ENCODE measurements around the gene ST3GAL6.

Gene ST3GAL6

GRCh38 chr3:98763076-98763475, at the start of gene ST3GAL6:
ST3GAL6 (plus strand) TSS chr3:98763340; CDS start chr3:98768441, 5,101 bp downstream.
- DNase-seq (ENCODE audit: low read depth): no peak

DNA sequence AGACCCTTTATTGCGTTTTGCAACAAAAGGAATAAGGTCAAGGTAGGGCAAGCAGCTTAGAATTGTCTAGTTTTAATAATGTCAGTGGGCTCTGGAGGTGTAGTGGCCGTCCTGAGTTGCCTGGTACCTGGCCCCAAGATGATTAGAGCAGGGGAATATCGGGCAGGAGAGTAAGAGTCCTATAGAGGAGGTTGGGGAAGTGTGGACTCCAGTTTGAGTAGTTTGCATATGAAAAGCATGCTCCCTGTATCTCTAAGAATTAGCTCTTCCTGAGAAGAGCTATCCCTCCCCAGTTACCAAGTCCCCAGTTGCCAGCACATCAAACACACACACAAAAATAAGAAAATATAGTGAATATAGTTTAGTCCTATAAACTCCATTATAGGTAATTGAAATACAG, 49.2 kb upstream of the ST3GAL6 start:
- no peak for DNase-seq (ENCODE audit: low read depth)

GRCh38 chr3:98717584-98717983, 45.6 kb upstream of the ST3GAL6 start:
- no peak for DNase-seq (ENCODE audit: low read depth)

DNA sequence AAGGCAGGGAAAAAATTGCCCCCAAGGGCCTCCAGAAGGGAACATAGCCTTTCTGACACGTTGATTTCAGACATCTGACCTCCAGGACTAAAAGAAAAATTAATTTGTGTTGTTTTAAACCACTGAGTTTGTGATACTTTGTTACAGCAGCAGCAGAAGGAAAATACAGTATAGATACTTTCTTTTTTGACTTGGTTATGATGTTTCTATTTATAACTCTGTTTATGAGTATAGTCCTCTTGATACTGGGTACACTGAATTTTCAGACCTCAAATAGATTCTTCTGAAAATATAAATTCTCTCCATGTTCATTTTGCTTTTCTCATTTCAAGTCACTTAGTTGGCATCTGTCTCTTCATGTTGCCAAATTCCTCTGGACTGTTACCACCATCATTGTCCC, 44.4 kb upstream of the ST3GAL6 start:
- no peak for DNase-seq (ENCODE audit: low read depth)

GRCh38 chr3:98721776-98722175, 41.4 kb upstream of the ST3GAL6 start:
- no peak for DNase-seq (ENCODE audit: low read depth)

- no peak for DNase-seq (ENCODE audit: low read depth)
Observed at GRCh38 chr3:98722389-98722788, 40.8 kb upstream of the ST3GAL6 start.

GRCh38 chr3:98725352-98725751, 37.8 kb upstream of the ST3GAL6 start:
- DNase-seq (ENCODE audit: low read depth): no peak

- DNase-seq (ENCODE audit: low read depth): no peak
Observed at GRCh38 chr3:98726084-98726483, 37.1 kb upstream of the ST3GAL6 start.

GRCh38 chr3:98727638-98728037, 35.5 kb upstream of the ST3GAL6 start:
- no peak for DNase-seq (ENCODE audit: low read depth)

GRCh38 chr3:98728672-98729071, 34.5 kb upstream of the ST3GAL6 start:
- DNase-seq (ENCODE audit: low read depth): no peak

GRCh38 chr3:98730338-98730737, 32.8 kb upstream of the ST3GAL6 start:
- no peak for DNase-seq (ENCODE audit: low read depth)

- DNase-seq (ENCODE audit: low read depth): no peak
Observed at GRCh38 chr3:98730886-98731537, 32.1 kb upstream of the ST3GAL6 start.

GRCh38 chr3:98731720-98732285, 31.3 kb upstream of the ST3GAL6 start:
- DNase-seq (ENCODE audit: low read depth): no peak

- DNase-seq (ENCODE audit: low read depth): no peak
Observed at GRCh38 chr3:98732286-98733052, 30.7 kb upstream of the ST3GAL6 start.

GRCh38 chr3:98733053-98733811, 29.9 kb upstream of the ST3GAL6 start:
- no peak for DNase-seq (ENCODE audit: low read depth)

DNA sequence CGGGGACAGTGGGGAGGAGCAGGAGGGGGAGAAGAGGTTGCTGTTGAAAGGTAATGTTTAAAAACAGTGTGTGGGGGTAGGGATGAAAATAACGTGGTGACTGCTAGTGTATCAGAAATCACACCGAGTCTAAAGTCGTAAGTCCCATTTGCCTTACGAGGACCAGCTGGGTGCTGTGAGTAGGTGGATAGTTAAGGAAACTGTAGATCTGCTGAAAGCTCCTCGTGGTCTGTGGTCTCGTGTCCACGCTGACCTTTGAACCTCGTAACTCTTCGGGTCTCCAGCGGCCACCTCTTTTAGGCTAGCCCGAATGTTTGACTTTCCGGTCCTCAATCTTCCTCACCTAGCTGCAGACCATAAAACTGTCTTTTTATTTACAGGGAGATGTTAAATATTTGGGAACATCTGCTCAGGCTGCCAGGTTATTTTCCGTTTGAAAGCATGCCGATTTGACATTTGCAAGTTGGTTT, 29.3 kb upstream of the ST3GAL6 start:
- no peak for DNase-seq (ENCODE audit: low read depth)

- DNase-seq (ENCODE audit: low read depth): no peak
Observed at GRCh38 chr3:98734306-98734705, 28.8 kb upstream of the ST3GAL6 start.

DNA sequence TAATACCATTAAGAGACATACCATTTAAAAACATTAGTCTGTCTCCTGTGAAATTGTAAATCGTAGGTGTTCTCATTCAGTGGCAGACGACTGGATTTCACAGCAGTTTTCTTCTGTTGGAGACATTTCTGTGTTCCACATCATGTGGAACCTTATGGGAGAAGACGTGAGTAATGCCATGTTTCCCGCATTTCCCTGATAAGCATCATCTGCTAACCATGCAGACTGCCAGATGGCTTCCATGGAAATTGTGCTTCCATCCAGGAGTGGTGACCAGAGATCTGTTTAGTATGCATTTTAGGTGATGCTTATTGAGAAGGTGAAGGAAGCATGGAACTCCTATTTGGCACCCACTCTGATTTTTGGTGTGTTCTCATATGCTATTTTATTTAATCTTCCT, 28.4 kb upstream of the ST3GAL6 start:
- no peak for DNase-seq (ENCODE audit: low read depth)

DNA sequence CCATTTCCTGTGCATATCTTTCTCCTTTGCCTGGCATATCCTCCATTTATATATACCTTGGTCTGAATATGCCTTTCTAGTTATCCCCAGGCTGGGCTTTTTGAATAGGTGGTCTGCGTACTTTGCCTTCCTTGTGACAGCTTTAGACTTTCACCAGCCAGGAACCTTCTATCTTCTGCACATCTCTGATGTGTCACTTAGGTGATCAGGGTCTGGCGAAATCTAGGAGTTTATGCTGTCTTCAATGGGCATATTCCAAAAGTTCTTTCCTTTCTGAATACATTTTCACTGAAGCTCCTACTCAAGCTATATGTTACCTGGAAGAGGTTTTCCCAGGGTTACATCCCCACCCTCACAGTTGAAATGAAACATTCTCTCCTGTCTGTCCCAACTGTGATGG, 27.8 kb upstream of the ST3GAL6 start:
- no peak for DNase-seq (ENCODE audit: low read depth)

DNA sequence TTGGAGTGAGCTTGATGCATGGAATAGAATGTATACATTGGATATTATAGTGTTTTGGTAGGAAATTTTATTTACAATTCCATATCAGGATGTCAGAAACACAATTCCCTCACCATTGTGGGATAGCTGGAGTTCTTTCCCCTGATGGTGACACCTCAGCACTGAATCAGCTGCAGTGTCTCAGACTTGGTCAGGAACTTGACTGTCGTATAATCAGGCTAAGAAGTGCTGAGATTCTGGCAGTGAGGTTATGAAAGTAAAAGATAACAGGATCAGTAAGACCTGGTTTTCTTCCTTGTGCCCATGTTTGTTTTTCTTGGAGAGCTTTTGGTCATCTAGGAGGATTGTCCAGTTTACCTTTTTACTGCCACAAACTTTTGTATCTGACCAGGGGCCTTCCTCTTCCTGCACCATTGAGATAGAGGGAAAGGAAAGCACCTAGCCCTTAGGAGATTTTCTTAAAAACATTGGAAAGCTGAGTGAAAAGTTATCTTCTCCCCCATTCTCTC, 27.3 kb upstream of the ST3GAL6 start:
- no peak for DNase-seq (ENCODE audit: low read depth)

GRCh38 chr3:98737301-98737700, 25.8 kb upstream of the ST3GAL6 start:
- no peak for DNase-seq (ENCODE audit: low read depth)

DNA sequence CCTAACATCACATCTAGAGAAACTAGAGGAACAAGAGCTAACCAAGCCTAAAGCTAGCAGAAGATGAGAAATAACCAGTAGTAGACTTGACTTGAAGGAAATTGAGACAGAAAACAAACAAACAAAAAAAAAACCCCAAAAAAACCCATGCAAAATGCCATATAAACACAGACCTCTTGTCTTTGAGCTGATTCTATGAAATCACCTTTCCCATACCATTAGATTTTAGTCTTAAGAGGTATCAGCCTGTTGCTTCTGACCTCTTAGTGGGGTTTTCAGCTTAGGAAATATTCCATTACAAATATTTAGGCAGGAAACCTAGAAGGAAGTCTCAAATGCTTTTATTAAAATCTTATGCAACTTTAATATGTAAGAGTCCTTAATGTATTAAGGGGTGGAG, 23.9 kb upstream of the ST3GAL6 start:
- DNase-seq (ENCODE audit: low read depth): no peak
